GM10248 (cell line): ENCODE measurements around the gene DAB1.

Experiments used
- CTCF ChIA-PET: fragments of 300-600 bp; sonication (Branson Sonifier 250); formaldehyde crosslinking; extraction: SDS; loops from one replicate; lab custom pipeline; 2021; ENCODE audit warnings: antibody characterized with exemption; lab: Yijun Ruan, JAX
- POLR2A ChIA-PET: fragments of 350-650 bp; sonication (Branson Sonifier 250); formaldehyde crosslinking; extraction: SDS; loops from one replicate; lab custom pipeline; 2020; ENCODE audit warnings: antibody characterized with exemption; lab: Yijun Ruan, JAX
- DNase-seq: peaks from one replicate; pipeline ENCODE4 v3.0.0; 2012; ENCODE audit errors: extremely low spot score
- TF ChIP-seq, protein P1 (sequence below): IDR thresholded peaks from 2 replicates; pipeline ENCODE4 v1.5.1; 2012; ENCODE audit warnings: mild to moderate bottlenecking, low read depth; ENCODE audit errors: extremely low read depth, missing control alignments, control extremely low read depth

DAB1 gene

DNA sequence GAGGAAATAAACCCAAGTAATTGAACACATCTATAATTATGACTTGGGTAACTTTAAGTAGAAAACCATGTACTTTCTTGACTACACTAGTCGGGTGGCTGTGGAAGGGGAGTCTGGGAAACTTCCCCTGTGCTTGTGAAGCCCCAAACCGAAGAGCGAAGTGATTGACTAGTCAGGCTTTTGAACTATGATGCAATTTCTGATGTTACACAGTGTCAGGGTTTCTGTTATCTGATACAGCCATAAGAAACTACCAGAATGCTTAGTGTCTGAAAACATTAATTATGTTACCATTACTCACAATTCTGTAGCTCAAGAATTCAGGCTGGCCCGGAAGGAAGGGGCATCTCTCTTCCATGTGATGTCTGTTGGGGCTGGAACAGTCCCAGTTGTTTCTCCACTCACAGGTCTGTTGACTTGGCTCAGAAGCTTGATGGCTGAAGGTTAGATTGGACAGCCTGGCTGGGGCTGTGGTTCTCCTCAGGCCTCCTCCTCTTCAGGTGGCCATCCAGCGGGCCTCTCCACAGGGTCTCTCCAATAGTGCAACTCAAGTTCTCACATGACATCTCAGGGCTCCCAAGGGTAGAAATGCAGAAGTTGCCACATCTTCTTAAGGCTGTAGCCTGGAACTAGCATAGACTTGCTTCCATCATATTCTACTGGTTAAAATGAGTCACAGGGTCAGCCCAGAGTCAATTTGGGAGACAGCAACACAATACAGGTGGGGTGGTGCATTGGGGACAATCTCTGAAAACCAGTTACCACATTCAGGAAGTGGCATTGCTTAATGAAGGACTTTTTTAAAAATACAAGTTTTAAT lies 449.7 kb downstream of the DAB1 start:
- ChIA-PET CTCF (no interaction called here), POLR2A (no interaction called here)
- TF ChIP-seq, protein P1, sequence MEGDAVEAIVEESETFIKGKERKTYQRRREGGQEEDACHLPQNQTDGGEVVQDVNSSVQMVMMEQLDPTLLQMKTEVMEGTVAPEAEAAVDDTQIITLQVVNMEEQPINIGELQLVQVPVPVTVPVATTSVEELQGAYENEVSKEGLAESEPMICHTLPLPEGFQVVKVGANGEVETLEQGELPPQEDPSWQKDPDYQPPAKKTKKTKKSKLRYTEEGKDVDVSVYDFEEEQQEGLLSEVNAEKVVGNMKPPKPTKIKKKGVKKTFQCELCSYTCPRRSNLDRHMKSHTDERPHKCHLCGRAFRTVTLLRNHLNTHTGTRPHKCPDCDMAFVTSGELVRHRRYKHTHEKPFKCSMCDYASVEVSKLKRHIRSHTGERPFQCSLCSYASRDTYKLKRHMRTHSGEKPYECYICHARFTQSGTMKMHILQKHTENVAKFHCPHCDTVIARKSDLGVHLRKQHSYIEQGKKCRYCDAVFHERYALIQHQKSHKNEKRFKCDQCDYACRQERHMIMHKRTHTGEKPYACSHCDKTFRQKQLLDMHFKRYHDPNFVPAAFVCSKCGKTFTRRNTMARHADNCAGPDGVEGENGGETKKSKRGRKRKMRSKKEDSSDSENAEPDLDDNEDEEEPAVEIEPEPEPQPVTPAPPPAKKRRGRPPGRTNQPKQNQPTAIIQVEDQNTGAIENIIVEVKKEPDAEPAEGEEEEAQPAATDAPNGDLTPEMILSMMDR, result no peak
- DNase-seq, result no peak

DNA sequence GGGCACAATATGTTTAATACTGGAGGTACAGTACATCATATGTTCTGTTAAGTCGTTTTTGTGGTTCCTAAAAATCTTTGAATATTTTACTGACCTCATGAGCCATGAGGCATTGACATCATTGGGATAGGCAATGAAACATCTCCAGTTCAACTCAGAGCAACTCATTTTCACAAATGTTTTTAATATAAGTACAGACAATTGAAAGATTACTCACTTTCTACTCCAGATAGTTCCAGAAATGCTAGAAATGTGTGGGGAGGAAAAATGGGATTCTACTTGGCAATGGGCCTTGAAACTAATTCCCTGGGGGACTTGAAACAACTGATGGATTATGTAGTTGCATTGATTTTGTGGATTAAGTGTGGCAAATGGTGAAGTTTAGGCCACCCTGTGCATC lies 450.9 kb downstream of the DAB1 start:
- DNase-seq, result no peak
- ChIA-PET CTCF (no interaction called here), POLR2A (no interaction called here)
- TF ChIP-seq, protein P1, result no peak

DNA sequence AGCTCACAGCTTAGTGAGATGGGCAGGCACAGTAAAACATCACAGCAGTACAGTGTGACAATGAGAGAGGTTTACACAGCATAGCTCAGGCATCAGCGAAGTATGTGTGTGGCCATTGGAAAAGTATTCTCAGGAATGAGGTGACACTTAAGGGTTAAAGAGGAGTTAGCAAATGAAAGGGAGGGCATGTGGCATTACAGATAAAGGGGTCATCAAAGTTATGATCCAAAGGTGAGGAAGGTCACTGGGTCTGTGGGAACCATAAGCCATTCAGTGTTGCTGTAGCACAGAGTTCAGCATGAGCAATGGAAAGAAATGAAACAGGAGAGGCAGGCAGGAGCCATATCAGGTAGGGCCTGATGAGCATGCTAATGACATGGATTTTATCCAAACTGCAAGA lies 453.6 kb downstream of the DAB1 start:
- no peak for DNase-seq
- ChIA-PET POLR2A (no interaction called here), CTCF (interaction anchor here (0.9 kb wide), 1 partner anchor 10 kb away, joined by 3 read pairs; no protein-coding TSS in a partner anchor)
- TF ChIP-seq, protein P1, result no peak

DNA sequence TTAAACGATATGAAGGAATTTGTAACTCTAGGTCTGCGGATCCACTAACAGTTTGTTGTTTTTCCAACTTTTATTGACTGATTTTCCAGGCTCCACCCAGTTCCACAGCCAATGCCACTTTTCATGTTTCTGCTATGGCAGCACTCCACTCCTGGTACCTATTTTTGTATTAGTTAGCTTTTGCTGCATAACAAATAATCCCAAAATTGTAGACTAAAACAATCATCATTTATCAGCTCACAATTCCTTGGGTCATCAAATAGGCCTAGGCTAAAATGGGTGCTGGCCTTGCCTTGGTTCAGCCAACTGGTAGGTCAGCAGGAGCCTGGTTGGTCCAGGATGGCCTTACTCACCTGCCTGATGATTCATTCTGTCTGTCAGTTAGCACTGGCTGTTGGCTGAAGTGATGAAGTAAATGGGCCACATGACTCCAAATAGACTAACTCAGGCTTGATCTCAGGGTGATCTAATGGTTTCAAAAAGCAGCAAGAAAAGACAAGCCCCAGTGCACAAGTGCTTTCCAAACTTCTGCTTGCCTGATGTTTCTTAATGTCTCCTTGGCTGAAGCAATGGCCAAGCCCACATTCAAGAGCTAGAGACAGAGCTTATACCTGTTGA lies 454.9 kb downstream of the DAB1 start:
- TF ChIP-seq, protein P1, result no peak
- no peak for DNase-seq
- CTCF ChIA-PET, result interaction anchor here (1.1 to 1.4 kb wide), 2 partner anchors 13 to 43 kb away, joined by 3 to 4 read pairs; no protein-coding TSS in a partner anchor
- POLR2A ChIA-PET, result no interaction called here

DNA sequence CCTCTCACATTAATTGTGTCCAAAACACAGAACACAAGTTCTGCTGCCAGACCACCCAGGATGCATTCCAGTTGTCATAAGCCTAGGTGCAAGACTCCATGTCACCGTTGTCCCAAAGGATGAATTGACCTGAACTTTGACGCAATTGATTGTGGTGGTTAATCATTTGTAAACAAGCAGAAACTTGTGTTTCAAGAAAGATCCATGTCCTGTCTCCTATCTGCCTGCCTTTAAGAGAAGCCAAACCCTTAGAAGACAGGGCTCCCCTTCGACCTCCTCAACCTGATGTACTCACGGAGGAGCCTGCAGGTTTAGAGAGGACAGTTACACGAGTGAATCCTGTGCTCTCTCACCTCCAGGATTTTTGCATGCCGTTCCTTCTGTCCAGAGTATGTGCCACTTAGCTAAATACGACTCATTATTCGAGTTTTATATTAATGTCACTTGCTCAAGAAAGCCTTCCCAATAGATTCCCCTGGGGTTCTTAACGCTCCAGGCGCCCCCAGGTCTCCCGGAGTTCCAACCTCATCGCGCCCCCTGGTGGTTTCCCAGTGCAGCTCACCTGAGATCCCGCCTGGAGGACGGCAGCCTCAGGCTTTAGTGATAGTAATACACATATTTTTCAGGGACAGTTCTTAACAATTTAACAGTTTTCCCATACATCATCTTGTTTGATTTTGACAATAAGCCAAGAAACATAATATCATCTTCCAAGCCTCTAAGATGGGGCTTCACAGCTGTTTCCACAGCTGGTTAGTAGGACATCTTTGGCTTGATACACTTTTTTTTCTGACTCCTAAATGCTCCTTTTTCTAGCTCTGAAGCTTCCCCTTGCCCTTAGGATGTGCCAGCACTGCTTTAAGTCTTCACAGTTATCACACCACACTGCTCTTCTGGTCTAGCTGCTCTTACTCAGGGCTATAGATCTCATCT lies 455.7 kb downstream of the DAB1 start:
- ChIA-PET CTCF (interaction anchor here (1.1 to 1.9 kb wide), 3 partner anchors 12 to 44 kb away, joined by 3 to 5 read pairs (median 4); no protein-coding TSS in a partner anchor), POLR2A (no interaction called here)
- TF ChIP-seq, protein P1, result no peak
- DNase-seq, result peak; percentile 11

DNA sequence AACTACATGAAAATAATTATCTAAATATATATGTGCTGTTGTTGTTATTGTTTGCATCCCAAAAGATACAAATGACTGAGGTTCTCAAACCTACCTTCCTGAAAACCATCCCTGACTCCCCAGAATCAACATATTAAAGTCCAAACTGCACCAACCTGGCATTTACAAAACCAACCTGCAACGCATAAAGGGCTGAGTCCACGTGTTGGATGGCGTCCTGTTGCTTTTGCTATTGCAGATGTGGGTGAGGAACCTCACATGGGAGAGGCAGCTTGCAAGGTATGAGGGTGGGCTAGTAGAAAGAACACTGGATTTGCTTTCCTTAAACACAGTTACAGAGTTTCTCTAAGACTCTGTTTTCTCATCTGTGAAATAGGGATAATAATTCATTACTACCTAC lies 456.5 kb downstream of the DAB1 start:
- POLR2A ChIA-PET, result no interaction called here
- TF ChIP-seq, protein P1, result no peak
- no peak for DNase-seq
- CTCF ChIA-PET, result interaction anchor here (1.9 kb wide), 1 partner anchor 13 kb away, joined by 5 read pairs; no protein-coding TSS in a partner anchor
